H1 (cell line): ENCODE measurements around the gene CXCL16. TPM values are rescaled to one million over a fixed set of nuclear protein-coding genes. Genes with fewer than 3 reads are reported as not detected.

Experiments used
- CTCF ChIA-PET: fragments of 300-600 bp; sonication (Branson Sonifier 250); formaldehyde crosslinking; loops from one replicate; lab custom pipeline; 2021; ENCODE audit not compliant: partially characterized antibody; lab: Charles Lee
- POLR2A ChIA-PET: fragments of 300-600 bp; sonication (Branson Sonifier 250); formaldehyde crosslinking; loops from one replicate; lab custom pipeline; 2021; ENCODE audit warnings: inconsistent platforms; ENCODE audit not compliant: partially characterized antibody; lab: Charles Lee
- DNase-seq, 2 experiments: peaks; one replicate each; pipeline versions ENCODE4 v3.0.0 to v3.0.0-alpha.2; 2010 to 2022; ENCODE audit warnings: low spot score in 2 of 2, low read depth in 1 of 2, mixed read lengths in 1 of 2
- FAIRE-seq: peaks from 2 replicates; lab custom pipeline; 2011; peaks lifted over from hg19 to GRCh38; lab: Jason Lieb, UNC
- H2AFZ ChIP-seq: 2 replicates; pipeline ENCODE4 v1.8.1; 2012; ENCODE audit warnings: low read length, inconsistent platforms
- H2AK5ac ChIP-seq: 2 replicates; pipeline ENCODE4 v1.6.1; 2013; ENCODE audit warnings: low read depth, low read length
- H2BK120ac ChIP-seq: replicated peaks from 2 replicates; pipeline ENCODE3; 2013; ENCODE audit warnings: low read depth, low read length, inconsistent platforms
- H2BK12ac ChIP-seq: 2 replicates; pipeline ENCODE4 v1.6.1; 2013; ENCODE audit warnings: low read depth, low read length
- H2BK15ac ChIP-seq: 2 replicates; pipeline ENCODE4 v1.6.1; 2013; ENCODE audit warnings: low read length
- H2BK20ac ChIP-seq: 2 replicates; pipeline ENCODE4 v1.6.1; 2013; ENCODE audit warnings: low read length
- H2BK5ac ChIP-seq: 2 replicates; pipeline ENCODE4 v1.6.1; 2013; ENCODE audit warnings: low read depth, low read length
- H3K14ac ChIP-seq: 2 replicates; pipeline ENCODE4 v1.6.1; 2013; ENCODE audit warnings: inconsistent platforms; ENCODE audit not compliant: insufficient read length
- H3K18ac ChIP-seq: 2 replicates; pipeline ENCODE4 v1.6.1; 2013; ENCODE audit warnings: low read length; ENCODE audit errors: extremely low read depth
- H3K23ac ChIP-seq: 2 replicates; pipeline ENCODE4 v1.6.1; 2013; ENCODE audit warnings: inconsistent platforms; ENCODE audit not compliant: insufficient read length
- H3K23me2 ChIP-seq: 2 replicates; pipeline ENCODE4 v1.6.1; 2013; ENCODE audit warnings: low read depth, low read length
- H3K27ac ChIP-seq: 2 replicates; pipeline ENCODE4 v1.6.1; 2011; ENCODE audit warnings: low read depth, low read length, inconsistent platforms
- H3K27me3 ChIP-seq, 4 experiments: replicated peaks in 1 of 4; 1 replicate in 1 of 4; 2 replicates in 3 of 4; pipeline versions ENCODE4 v1.6.1 to v1.8.1; 2011 to 2013; ENCODE audit warnings: low read length in 3 of 4, mild to moderate bottlenecking in 3 of 4, inconsistent platforms in 2 of 4, mixed read lengths in 2 of 4, moderate library complexity in 1 of 4; ENCODE audit not compliant: control insufficient read depth in 3 of 4, insufficient read depth in 3 of 4; ENCODE audit errors: extremely low read depth in 1 of 4
- H3K36me3 ChIP-seq, 4 experiments: 2 replicates each; pipeline versions ENCODE4 v1.6.1 to v1.8.1; 2011 to 2013; ENCODE audit warnings: mild to moderate bottlenecking in 4 of 4, low read length in 3 of 4, moderate library complexity in 2 of 4, control low read depth in 1 of 4, inconsistent platforms in 1 of 4; ENCODE audit not compliant: insufficient read depth in 4 of 4, control insufficient read depth in 2 of 4
- H3K4ac ChIP-seq: replicated peaks from 2 replicates; pipeline ENCODE3; 2013; ENCODE audit warnings: low read length, low read depth, mixed read lengths, inconsistent platforms; ENCODE audit not compliant: insufficient read length
- H3K4me1 ChIP-seq, 4 experiments: replicated peaks in 1 of 4; 1 replicate in 1 of 4; 2 replicates in 3 of 4; pipeline versions ENCODE4 v1.6.1 to v1.8.1; 2011 to 2013; ENCODE audit warnings: low read length in 3 of 4, inconsistent platforms in 2 of 4, mixed read lengths in 1 of 4; ENCODE audit not compliant: insufficient read depth in 4 of 4, control insufficient read depth in 3 of 4
- H3K4me2 ChIP-seq, 2 experiments: 2 replicates each; pipeline versions ENCODE4 v1.6.1 to v1.8.1; 2011 to 2013; ENCODE audit warnings: low read depth in 2 of 2, low read length in 2 of 2, control low read depth in 1 of 2, inconsistent platforms in 1 of 2, mild to moderate bottlenecking in 1 of 2; ENCODE audit not compliant: insufficient read depth in 1 of 2
- H3K4me3 ChIP-seq, 4 experiments: fragments of 200-600, 300-600 bp in 1 of 4; sonication (generic), shearing (Covaris generic), sonication (Bioruptor Twin) in 1 of 4; 2 replicates each; pipeline versions ENCODE4 v1.5.1 to v1.8.1; 2011 to 2016; ENCODE audit warnings: low read length in 4 of 4, low read depth in 3 of 4, control low read depth in 2 of 4, inconsistent platforms in 2 of 4, mild to moderate bottlenecking in 2 of 4, mixed read lengths in 1 of 4, moderate library complexity in 1 of 4; ENCODE audit not compliant: insufficient read depth in 2 of 4; ENCODE audit errors: extremely low read depth in 1 of 4
- H3K56ac ChIP-seq: replicated peaks from 2 replicates; pipeline ENCODE3; 2013; ENCODE audit warnings: low read depth, mild to moderate bottlenecking, mixed read lengths, low read length, inconsistent platforms; ENCODE audit not compliant: insufficient read length
- H3K79me1 ChIP-seq: 2 replicates; pipeline ENCODE4 v1.6.1; 2013; ENCODE audit warnings: low read depth, low read length, control low read depth
- H3K79me2 ChIP-seq, 2 experiments: 2 replicates each; pipeline versions ENCODE4 v1.6.1 to v1.8.1; 2012 to 2013; ENCODE audit warnings: low read length in 2 of 2, mild to moderate bottlenecking in 2 of 2, inconsistent platforms in 1 of 2; ENCODE audit not compliant: insufficient read depth in 2 of 2, control insufficient read depth in 1 of 2
- H3K9ac ChIP-seq, 4 experiments: replicated peaks in 1 of 4; 1 replicate in 1 of 4; 2 replicates in 3 of 4; pipeline versions ENCODE4 v1.6.1 to v1.8.1; 2011 to 2013; ENCODE audit warnings: low read depth in 3 of 4, low read length in 3 of 4, control low read depth in 2 of 4, mild to moderate bottlenecking in 2 of 4, moderate library complexity in 2 of 4, inconsistent platforms in 1 of 4; ENCODE audit errors: extremely low read depth in 1 of 4
- H3K9me3 ChIP-seq, 2 experiments: 2 replicates each; pipeline versions ENCODE4 v1.6.1 to v1.8.1; 2012 to 2013; ENCODE audit warnings: mild to moderate bottlenecking in 2 of 2, moderate library complexity in 2 of 2, control low read depth in 1 of 2, inconsistent platforms in 1 of 2, low read depth in 1 of 2, low read length in 1 of 2, mixed read lengths in 1 of 2; ENCODE audit not compliant: insufficient read depth in 2 of 2
- H4K20me1 ChIP-seq, 2 experiments: replicated peaks in 1 of 2; 2 replicates each; pipeline versions ENCODE3 to v1.8.1; 2011 to 2013; ENCODE audit warnings: inconsistent platforms in 2 of 2, low read length in 2 of 2, mild to moderate bottlenecking in 1 of 2; ENCODE audit not compliant: insufficient read depth in 2 of 2, control insufficient read depth in 1 of 2
- H4K5ac ChIP-seq: 2 replicates; pipeline ENCODE4 v1.6.1; 2013; ENCODE audit warnings: low read length, low read depth, mixed read lengths, inconsistent platforms; ENCODE audit not compliant: insufficient read length
- H4K8ac ChIP-seq: 2 replicates; pipeline ENCODE4 v1.8.0; 2013; ENCODE audit warnings: mild to moderate bottlenecking, moderate library complexity, low read length, inconsistent platforms; ENCODE audit not compliant: insufficient read depth; ENCODE audit errors: extremely low read depth
- H4K91ac ChIP-seq: replicated peaks from 2 replicates; pipeline ENCODE3; 2013; ENCODE audit warnings: low read length, mixed read lengths, inconsistent platforms; ENCODE audit not compliant: insufficient read length
- SP1 ChIP-seq: IDR thresholded peaks from 2 replicates; pipeline ENCODE4 v1.6.1; 2011; ENCODE audit warnings: low read depth, low read length
- TAF7 ChIP-seq: optimal IDR thresholded peaks from 2 replicates; pipeline ENCODE3; 2011; ENCODE audit warnings: low read depth, mild to moderate bottlenecking, inconsistent platforms, low read length, moderate library complexity, borderline replicate concordance
- WGBS, 2 experiments: shearing (Covaris generic) in 1 of 2; methylation state at CpG; one replicate each; pipeline versions ENCODE4 v1.1.6 to v1.1.7; 2013 to 2015; ENCODE audit warnings: low lambda C conversion rate in 2 of 2, mixed read lengths in 2 of 2, inconsistent platforms in 1 of 2, low coverage in 1 of 2, missing lambda C conversion rate in 1 of 2; ENCODE audit not compliant: insufficient replicate concordance in 2 of 2, insufficient coverage in 1 of 2, insufficient read length in 1 of 2; ENCODE audit errors: extremely low coverage in 1 of 2, missing lambda C conversion rate in 1 of 2; 5-methylcytosine and 5-hydroxymethylcytosine counted together
- polyA plus RNA-seq, 7 experiments: library from polyadenylated mRNA; depleted of rRNA in 3 of 7; stranded (reverse) in 5 of 7; unstranded in 2 of 7; fragments of >200 nt in 5 of 7; fragments of 200-250 nt in 2 of 7; gene quantifications; 1 replicate in 5 of 7; 2 replicates in 1 of 7; 4 replicates in 1 of 7; pipeline versions ENCODE4 v1.2.1 to v1.2.3, GENCODE V29; 2011 to 2013; ENCODE audit warnings: missing spikeins in 2 of 7, mixed read lengths in 2 of 7
- total RNA-seq: library from RNA; stranded (reverse); fragmentation: NEBNext Ultra II Directional; extraction: Animal tissue kit (Norgen Biotek cat#: 25700); gene quantifications from 2 replicates; pipeline ENCODE4 v1.2.1, GENCODE V29; 2021

Gene CXCL16
- total and polyA plus RNA-seq, 2 of the 8 experiments (the other 6 are each of a cell fraction or from before 2014, with no cell fraction given): 3.5 to 4.8 TPM

- Histone ChIP-seq H3K36me3 (no peaks in the 10 kb centered on the region), H2BK12ac (no peak overlapping the region), H3K9ac (no peak overlapping the region), H2BK20ac (no peak overlapping the region), H3K27ac (no peak overlapping the region), H4K8ac (no peak overlapping the region), H2AK5ac (no peak overlapping the region), H4K91ac (no peak overlapping the region), H4K5ac (no peak overlapping the region), H3K4me3 (no peak overlapping the region), H3K23ac (no peak overlapping the region), H3K27me3 (no peaks in the 10 kb centered on the region), H2BK5ac (no peak overlapping the region), H3K56ac (no peak overlapping the region), H2BK120ac (no peak overlapping the region), H4K20me1 (peaks cover 2 to 4% of the 10 kb centered on the region in 2 experiments), H3K23me2 (peaks cover 7% of the 10 kb centered on the region), H2AFZ (no peak overlapping the region), H3K79me1 (no peaks in the 10 kb centered on the region), H3K4me2 (no peak overlapping the region), H2BK15ac (no peak overlapping the region), H3K4ac (no peak overlapping the region), H3K18ac (no peak overlapping the region), H3K14ac (no peak overlapping the region), H3K4me1 (no peaks in the 10 kb centered on the region; a peak in 1 of 7 replicates), H3K9me3 (no peaks in the 10 kb centered on the region), H3K79me2 (no peaks in the 10 kb centered on the region)
- TF ChIP-seq TAF7: no peak
- TF ChIP-seq SP1: no peak
- POLR2A ChIA-PET: interaction anchor here (0.8 to 2.3 kb wide), 3 partner anchors 19 to 79 kb away, joined by 3 to 13 read pairs (median 5); partner anchors contain the start of gene PLD2
- WGBS, 2 experiments: 62% methylated on average over 3 of the region's 3 CpGs; no CpG with 5 or more reads in 1 of the 2 experiments
- DNase-seq (no peak), FAIRE-seq (no peak)
- CTCF ChIA-PET: interaction anchor here (0.6 to 0.7 kb wide), 2 partner anchors 14 to 205 kb away, joined by 3 read pairs; no protein-coding TSS in a partner anchor
These were observed 11.6 kb downstream of the CXCL16 start for GRCh38 chr17:4728124-4728523.
